AG10803 (cell line): ENCODE measurements around the gene IL33.
A peak's percentile ranks its signal among the peaks of the same experiment; 100 is the strongest.

Source experiments
- DNase-seq: peaks from one replicate; pipeline ENCODE4 v3.0.0; 2010; ENCODE audit warnings: low read depth
- H3K4me3 ChIP-seq: 2 replicates; pipeline ENCODE4 v1.5.1; 2011; ENCODE audit warnings: mild to moderate bottlenecking, low read length, control low read depth
- CTCF ChIP-seq: conservative IDR thresholded peaks from 2 replicates; pipeline ENCODE4 v1.5.1; 2011; ENCODE audit warnings: mild to moderate bottlenecking, low read length, control low read depth, inconsistent platforms

IL33 gene

GRCh38 chr9:6216002-6216401 is 395 bp downstream of the IL33 start:
- H3K4me3 ChIP-seq: no peak overlapping the region
- no peak for TF ChIP-seq CTCF
- DNase-seq: no peak

- no peak overlapping the region for H3K4me3 ChIP-seq
- no peak for DNase-seq
These were observed 1.3 kb downstream of the IL33 start for GRCh38 chr9:6216951-6217350.

GRCh38 chr9:6218099-6218502 is 2.5 kb downstream of the IL33 start:
- TF ChIP-seq CTCF: no peak
- peak; percentile 69 for DNase-seq
- peak overlapping the region; percentile 19 for H3K4me3 ChIP-seq

More at GRCh38 chr9:6216951-6217350, 1.3 kb downstream of the IL33 start:
- no peak for TF ChIP-seq CTCF

- H3K4me3 ChIP-seq: no peak overlapping the region
- DNase-seq: no peak
- no peak for TF ChIP-seq CTCF
These were observed 3.4 kb downstream of the IL33 start for GRCh38 chr9:6219040-6219439.

- no peak for DNase-seq
- no peak for TF ChIP-seq CTCF
- no peak overlapping the region for H3K4me3 ChIP-seq
These were observed 4.4 kb downstream of the IL33 start for GRCh38 chr9:6219981-6220380.

- DNase-seq: no peak
- TF ChIP-seq CTCF: no peak
- no peak overlapping the region for H3K4me3 ChIP-seq
These were observed 9.0 kb downstream of the IL33 start for GRCh38 chr9:6224393-6225154.

- TF ChIP-seq CTCF: no peak
- DNase-seq: no peak
- H3K4me3 ChIP-seq: no peak overlapping the region
These were observed 11.1 kb downstream of the IL33 start for GRCh38 chr9:6226696-6227095.
